Parathyroid adenoma (tissue), 2 donors: ENCODE measurements around the gene TRUB1.

ENCODE experiments used
- H2AFZ ChIP-seq: fragments of 300-600 bp; sonication (generic); one replicate; pipeline ENCODE4 v1.7.0; 2017; ENCODE audit warnings: antibody characterized with exemption, mild to moderate bottlenecking
- H3K27ac ChIP-seq: fragments of 300-600 bp; sonication (generic); one replicate; pipeline ENCODE4 v1.7.0; 2017
- H3K27me3 ChIP-seq: fragments of 300-600 bp; sonication (generic); one replicate; pipeline ENCODE4 v1.7.0; 2017; ENCODE audit warnings: low read length; ENCODE audit not compliant: control insufficient read depth, insufficient read depth
- H3K36me3 ChIP-seq: fragments of 300-600 bp; sonication (generic); one replicate; pipeline ENCODE4 v1.7.0; 2017; ENCODE audit warnings: low read length; ENCODE audit not compliant: control insufficient read depth, insufficient read depth
- H3K4me1 ChIP-seq: fragments of 300-600 bp; sonication (generic); one replicate; pipeline ENCODE4 v1.7.0; 2017; ENCODE audit warnings: control low read depth
- H3K4me2 ChIP-seq: fragments of 300-600 bp; sonication (generic); one replicate; pipeline ENCODE4 v1.7.0; 2017; ENCODE audit warnings: low read length
- H3K4me3 ChIP-seq: fragments of 300-600 bp; sonication (generic); one replicate; pipeline ENCODE4 v1.7.0; 2017; ENCODE audit warnings: low read depth, low read length
- H3K79me2 ChIP-seq: fragments of 300-600 bp; sonication (generic); one replicate; pipeline ENCODE4 v1.7.0; 2017; ENCODE audit warnings: control low read depth
- H3K9ac ChIP-seq: fragments of 300-600 bp; sonication (generic); one replicate; pipeline ENCODE4 v1.7.0; 2017; ENCODE audit warnings: mild to moderate bottlenecking
- H3K9me3 ChIP-seq: fragments of 300-600 bp; sonication (generic); one replicate; pipeline ENCODE4 v1.7.0; 2017; ENCODE audit warnings: low read length; ENCODE audit not compliant: control insufficient read depth
- TF ChIP-seq, protein P1 (sequence below): fragments of 300-600 bp; sonication (generic); IDR thresholded peaks from one replicate; pipeline ENCODE4 v1.7.0; 2017; ENCODE audit warnings: antibody characterized with exemption, mild to moderate bottlenecking
- donor health status: primary hyperparathyroidism.

TRUB1 gene

DNA sequence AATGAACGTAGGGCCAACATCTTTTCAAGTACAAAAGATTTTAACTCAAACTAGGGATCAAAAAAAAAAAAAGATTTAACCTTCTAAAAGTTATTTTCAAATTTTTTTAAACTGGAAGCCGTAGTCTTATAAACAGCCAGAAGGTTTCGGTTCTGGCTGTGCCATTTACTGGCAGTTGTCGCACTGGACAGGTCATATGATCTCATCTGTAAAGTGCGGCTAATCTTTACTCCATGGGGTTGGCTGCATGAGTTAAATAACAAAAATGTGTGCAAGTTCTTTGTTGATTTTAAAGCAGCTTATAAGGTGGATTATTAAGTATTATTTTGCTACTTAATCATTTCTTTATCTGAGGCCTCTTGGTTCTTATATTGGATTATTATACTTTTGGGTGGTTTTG is 36.6 kb downstream of the TRUB1 start:
- no peak overlapping the region for H3K27ac ChIP-seq
- no peak overlapping the region for H3K9ac ChIP-seq
- TF ChIP-seq, protein P1, sequence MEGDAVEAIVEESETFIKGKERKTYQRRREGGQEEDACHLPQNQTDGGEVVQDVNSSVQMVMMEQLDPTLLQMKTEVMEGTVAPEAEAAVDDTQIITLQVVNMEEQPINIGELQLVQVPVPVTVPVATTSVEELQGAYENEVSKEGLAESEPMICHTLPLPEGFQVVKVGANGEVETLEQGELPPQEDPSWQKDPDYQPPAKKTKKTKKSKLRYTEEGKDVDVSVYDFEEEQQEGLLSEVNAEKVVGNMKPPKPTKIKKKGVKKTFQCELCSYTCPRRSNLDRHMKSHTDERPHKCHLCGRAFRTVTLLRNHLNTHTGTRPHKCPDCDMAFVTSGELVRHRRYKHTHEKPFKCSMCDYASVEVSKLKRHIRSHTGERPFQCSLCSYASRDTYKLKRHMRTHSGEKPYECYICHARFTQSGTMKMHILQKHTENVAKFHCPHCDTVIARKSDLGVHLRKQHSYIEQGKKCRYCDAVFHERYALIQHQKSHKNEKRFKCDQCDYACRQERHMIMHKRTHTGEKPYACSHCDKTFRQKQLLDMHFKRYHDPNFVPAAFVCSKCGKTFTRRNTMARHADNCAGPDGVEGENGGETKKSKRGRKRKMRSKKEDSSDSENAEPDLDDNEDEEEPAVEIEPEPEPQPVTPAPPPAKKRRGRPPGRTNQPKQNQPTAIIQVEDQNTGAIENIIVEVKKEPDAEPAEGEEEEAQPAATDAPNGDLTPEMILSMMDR, result no peak

DNA sequence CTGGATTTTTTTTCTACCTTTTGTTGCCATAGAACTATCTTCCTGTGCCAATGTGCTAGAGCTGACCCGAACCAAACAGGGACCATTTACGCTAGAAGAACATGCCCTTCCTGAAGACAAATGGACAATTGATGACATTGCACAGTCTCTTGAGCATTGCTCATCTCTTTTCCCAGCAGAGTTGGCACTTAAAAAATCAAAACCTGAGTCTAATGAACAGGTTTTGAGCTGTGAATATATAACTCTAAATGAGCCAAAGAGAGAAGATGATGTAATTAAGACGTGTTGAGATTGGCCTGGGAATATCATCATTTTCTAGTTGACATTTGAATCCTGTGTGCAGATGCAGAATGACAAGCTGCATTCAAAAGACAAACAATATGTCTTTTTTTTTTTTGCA is 37.1 kb downstream of the TRUB1 start:
- Histone ChIP-seq H3K4me1 (no peaks in the 10 kb centered on the region), H3K27ac (no peak overlapping the region), H3K27me3 (no peaks in the 10 kb centered on the region), H2AFZ (no peak overlapping the region), H3K9ac (no peak overlapping the region), H3K79me2 (no peaks in the 10 kb centered on the region), H3K4me3 (no peak overlapping the region), H3K36me3 (no peaks in the 10 kb centered on the region), H3K9me3 (no peaks in the 10 kb centered on the region), H3K4me2 (no peak overlapping the region)
- TF ChIP-seq, protein P1, result no peak

More for the DNA sequence above, 36.6 kb downstream of the TRUB1 start:
- no peaks in the 10 kb centered on the region for H3K79me2 ChIP-seq
- no peaks in the 10 kb centered on the region for H3K36me3 ChIP-seq
- H3K4me1 ChIP-seq, result no peaks in the 10 kb centered on the region
- no peaks in the 10 kb centered on the region for H3K9me3 ChIP-seq
- no peak overlapping the region for H3K4me2 ChIP-seq
- no peak overlapping the region for H3K4me3 ChIP-seq
- no peak overlapping the region for H2AFZ ChIP-seq
- no peaks in the 10 kb centered on the region for H3K27me3 ChIP-seq

DNA sequence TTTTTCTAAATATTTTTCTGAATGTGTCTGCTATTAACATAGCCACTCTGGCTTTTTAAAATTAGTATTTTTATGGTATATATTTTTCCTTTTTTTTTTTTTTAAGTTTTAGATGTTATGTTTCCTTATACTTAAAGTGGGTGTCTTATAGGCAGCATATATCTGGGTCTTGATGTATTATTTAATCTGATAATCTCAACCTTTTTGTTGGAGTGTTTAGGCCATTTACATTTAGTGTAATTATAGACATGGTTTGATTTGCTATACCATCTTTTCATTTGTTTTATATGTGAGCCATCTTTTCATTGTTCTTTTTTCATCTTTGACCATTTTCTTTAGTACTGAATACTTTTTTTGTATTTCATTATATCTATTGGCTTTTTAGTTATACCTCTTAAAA is 45.0 kb downstream of the TRUB1 start:
- Histone ChIP-seq H3K27ac (no peak overlapping the region), H3K36me3 (no peaks in the 10 kb centered on the region), H3K9ac (no peak overlapping the region), H2AFZ (no peak overlapping the region), H3K4me3 (no peak overlapping the region), H3K4me1 (no peaks in the 10 kb centered on the region), H3K27me3 (no peaks in the 10 kb centered on the region), H3K9me3 (no peaks in the 10 kb centered on the region), H3K4me2 (no peak overlapping the region), H3K79me2 (no peaks in the 10 kb centered on the region)
- TF ChIP-seq, protein P1, result no peak

DNA sequence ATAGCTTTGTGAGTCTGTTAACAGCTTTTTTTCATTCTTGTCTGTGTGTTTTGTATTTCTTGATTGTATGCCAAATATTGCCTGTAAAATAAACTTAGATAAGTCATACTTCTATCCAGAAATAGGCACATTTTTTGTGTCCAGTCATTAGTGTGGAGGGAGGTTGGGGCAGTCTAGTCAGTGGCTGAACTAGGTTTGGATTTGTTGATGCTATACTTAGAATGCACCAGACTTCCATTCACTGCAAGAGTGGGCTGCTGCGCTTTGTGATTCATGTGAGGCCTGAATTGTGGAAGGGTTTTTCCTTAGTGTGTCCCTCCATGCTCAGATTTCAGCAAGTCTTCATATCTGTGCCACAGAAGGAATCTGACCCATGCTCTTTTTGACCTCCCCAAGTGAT is 50.0 kb downstream of the TRUB1 start:
- no peaks in the 10 kb centered on the region for H3K79me2 ChIP-seq
- TF ChIP-seq, protein P1, result no peak
- no peaks in the 10 kb centered on the region for H3K27me3 ChIP-seq
- no peak overlapping the region for H3K4me2 ChIP-seq
- H3K27ac ChIP-seq, result no peak overlapping the region
- no peaks in the 10 kb centered on the region for H3K36me3 ChIP-seq
- no peaks in the 10 kb centered on the region for H3K9me3 ChIP-seq
- H3K9ac ChIP-seq, result no peak overlapping the region
- H3K4me3 ChIP-seq, result no peak overlapping the region
- no peaks in the 10 kb centered on the region for H3K4me1 ChIP-seq
- H2AFZ ChIP-seq, result no peak overlapping the region

DNA sequence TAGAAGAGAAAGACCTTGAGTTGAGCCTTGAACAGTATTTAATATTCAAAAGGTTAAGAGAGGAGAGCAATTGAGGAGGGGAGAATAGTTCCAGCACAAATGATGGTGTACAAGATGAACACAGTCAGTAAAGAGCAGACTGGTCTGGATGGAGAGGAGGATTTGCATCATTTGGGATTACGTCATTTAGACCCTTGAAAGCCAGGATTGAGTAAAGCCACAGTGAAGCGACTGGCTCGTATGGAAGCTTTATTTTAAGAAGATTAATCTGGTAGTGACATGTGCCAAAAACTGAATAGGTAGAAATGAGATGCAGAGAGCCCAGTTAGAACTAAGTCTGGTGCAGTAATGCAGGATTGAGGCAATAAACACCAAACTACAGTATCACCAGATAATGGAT is 52.6 kb downstream of the TRUB1 start:
- H3K27ac ChIP-seq, result no peak overlapping the region
- no peak overlapping the region for H3K4me2 ChIP-seq
- H3K27me3 ChIP-seq, result no peaks in the 10 kb centered on the region
- no peaks in the 10 kb centered on the region for H3K79me2 ChIP-seq
- no peaks in the 10 kb centered on the region for H3K36me3 ChIP-seq
- H3K4me1 ChIP-seq, result no peaks in the 10 kb centered on the region
- H3K4me3 ChIP-seq, result no peak overlapping the region
- no peak overlapping the region for H2AFZ ChIP-seq
- no peak overlapping the region for H3K9ac ChIP-seq
- H3K9me3 ChIP-seq, result no peaks in the 10 kb centered on the region
- TF ChIP-seq, protein P1, result no peak
